ENCODE results near the gene FDPS.
"Not testable (repeated sequence)": the region's sequence is repeated elsewhere in the genome, so short reads cannot be mapped to it uniquely, and the experiment has no call there.

DNA sequence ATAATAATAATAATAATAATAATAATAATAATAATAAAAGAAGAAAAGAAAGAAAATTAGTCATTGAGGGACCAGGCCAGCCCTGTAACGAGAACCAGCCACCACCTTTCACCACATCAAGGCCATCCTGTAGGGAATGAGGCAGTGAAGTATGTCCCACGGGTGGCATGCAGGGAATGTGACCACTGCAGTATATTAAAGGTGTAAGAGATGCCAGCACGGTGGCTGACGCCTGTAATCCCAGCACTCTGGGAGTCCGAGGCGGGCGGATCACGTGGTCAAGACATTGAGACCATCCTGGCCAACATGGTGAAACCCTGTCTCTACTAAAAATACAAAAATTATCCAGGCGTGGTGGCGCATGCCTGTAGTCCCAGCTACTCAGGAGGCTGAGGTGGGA, 17.7 kb upstream of the FDPS start:
- TF ChIP-seq, protein P1, sequence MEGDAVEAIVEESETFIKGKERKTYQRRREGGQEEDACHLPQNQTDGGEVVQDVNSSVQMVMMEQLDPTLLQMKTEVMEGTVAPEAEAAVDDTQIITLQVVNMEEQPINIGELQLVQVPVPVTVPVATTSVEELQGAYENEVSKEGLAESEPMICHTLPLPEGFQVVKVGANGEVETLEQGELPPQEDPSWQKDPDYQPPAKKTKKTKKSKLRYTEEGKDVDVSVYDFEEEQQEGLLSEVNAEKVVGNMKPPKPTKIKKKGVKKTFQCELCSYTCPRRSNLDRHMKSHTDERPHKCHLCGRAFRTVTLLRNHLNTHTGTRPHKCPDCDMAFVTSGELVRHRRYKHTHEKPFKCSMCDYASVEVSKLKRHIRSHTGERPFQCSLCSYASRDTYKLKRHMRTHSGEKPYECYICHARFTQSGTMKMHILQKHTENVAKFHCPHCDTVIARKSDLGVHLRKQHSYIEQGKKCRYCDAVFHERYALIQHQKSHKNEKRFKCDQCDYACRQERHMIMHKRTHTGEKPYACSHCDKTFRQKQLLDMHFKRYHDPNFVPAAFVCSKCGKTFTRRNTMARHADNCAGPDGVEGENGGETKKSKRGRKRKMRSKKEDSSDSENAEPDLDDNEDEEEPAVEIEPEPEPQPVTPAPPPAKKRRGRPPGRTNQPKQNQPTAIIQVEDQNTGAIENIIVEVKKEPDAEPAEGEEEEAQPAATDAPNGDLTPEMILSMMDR (IDR thresholded peaks at IDR 0.05; ENCODE audit: low read depth, low read length) = not testable (repeated sequence)
- not testable (repeated sequence) for TF ChIP-seq MYC (IDR thresholded peaks at IDR 0.05; ENCODE audit: low read depth, low read length); POLR2A (IDR thresholded peaks at IDR 0.05; ENCODE audit: extremely low read depth, insufficient read length)
- TF ChIP-seq, protein P2, sequence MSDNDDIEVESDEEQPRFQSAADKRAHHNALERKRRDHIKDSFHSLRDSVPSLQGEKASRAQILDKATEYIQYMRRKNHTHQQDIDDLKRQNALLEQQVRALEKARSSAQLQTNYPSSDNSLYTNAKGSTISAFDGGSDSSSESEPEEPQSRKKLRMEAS (IDR thresholded peaks at IDR 0.05; ENCODE audit: low read depth, low read length) = not testable (repeated sequence)

All from NB4 (cell line).